B cell (primary cell): ENCODE data around the gene SPTBN2. TPM values are rescaled to one million over a fixed set of nuclear protein-coding genes. Genes with fewer than 3 reads are reported as not detected.

ENCODE experiments used
- ATAC-seq: fragments of 200-7000 bp; cut with Tn5 transposase; one replicate; pipeline ENCODE4 v1.10.0; 2021; ENCODE audit warnings: low read depth, mild to moderate bottlenecking, moderate number of reproducible peaks, moderate library complexity
- CTCF ChIA-PET: fragments of 350-600 bp; sonication (Branson Sonifier 250); formaldehyde crosslinking; loops from one replicate; lab custom pipeline; 2021; ENCODE audit warnings: antibody characterized with exemption, inconsistent platforms; lab: Charles Lee
- POLR2A ChIA-PET: fragments of 350-600 bp; sonication (Branson Sonifier 250); formaldehyde crosslinking; loops from one replicate; lab custom pipeline; 2021; ENCODE audit warnings: antibody characterized with exemption; lab: Charles Lee
- DNase-seq: peaks from one replicate; pipeline ENCODE4 v3.0.0; 2013
- H2AFZ ChIP-seq: 2 replicates; pipeline ENCODE4 v1.6.1; 2012; ENCODE audit warnings: mild to moderate bottlenecking, low read depth, low read length; ENCODE audit not compliant: insufficient read depth, poor library complexity, severe bottlenecking
- H3K27ac ChIP-seq, 2 donors: 1 replicate in 1 of 2; 2 replicates in 1 of 2; pipeline ENCODE4 v1.5.1; 2012 to 2013; ENCODE audit warnings: low read length in 2 of 2, mild to moderate bottlenecking in 2 of 2, moderate library complexity in 1 of 2
- H3K27me3 ChIP-seq, 4 experiments: fragments of 200-600 bp in 1 of 4; sonication (generic) in 1 of 4; replicated peaks in 1 of 4; 1 replicate in 2 of 4; 2 replicates in 2 of 4; pipeline versions ENCODE4 v1.6.1 to v1.7.0; 2013 to 2016; ENCODE audit warnings: low read length in 3 of 4, mild to moderate bottlenecking in 2 of 4, mixed read lengths in 1 of 4, moderate library complexity in 1 of 4; ENCODE audit not compliant: insufficient read depth in 4 of 4, control insufficient read depth in 3 of 4; ENCODE audit errors: control extremely low read depth in 1 of 4
- H3K36me3 ChIP-seq, 2 experiments: replicated peaks in 1 of 2; 1 replicate in 1 of 2; 2 replicates in 1 of 2; pipeline versions ENCODE4 v1.6.1 to v1.7.1; 2013; ENCODE audit warnings: low read length in 1 of 2; ENCODE audit not compliant: insufficient read depth in 2 of 2, control insufficient read depth in 1 of 2; ENCODE audit errors: control extremely low read depth in 1 of 2, extremely low read depth in 1 of 2
- H3K4me1 ChIP-seq, 2 donors: fragments of 200-600 bp in 1 of 2; sonication (generic) in 1 of 2; 1 replicate in 1 of 2; 2 replicates in 1 of 2; pipeline versions ENCODE4 v1.5.1 to v1.6.1; 2013 to 2017; ENCODE audit warnings: low read length in 2 of 2; ENCODE audit not compliant: control insufficient read depth in 2 of 2, insufficient read depth in 2 of 2
- H3K4me2 ChIP-seq: replicated peaks from 2 replicates; pipeline ENCODE3; 2012; ENCODE audit warnings: mild to moderate bottlenecking, low read depth, low read length; ENCODE audit not compliant: poor library complexity, severe bottlenecking
- H3K4me3 ChIP-seq, 5 experiments: fragments of 200-600 bp in 1 of 5; sonication (generic) in 1 of 5; 1 replicate in 3 of 5; 2 replicates in 2 of 5; pipeline versions ENCODE4 v1.5.1 to v1.7.0; 2011 to 2016; ENCODE audit warnings: low read length in 4 of 5, mild to moderate bottlenecking in 4 of 5, low read depth in 2 of 5, control low read depth in 1 of 5, moderate library complexity in 1 of 5; ENCODE audit not compliant: insufficient read depth in 1 of 5; ENCODE audit errors: control extremely low read depth in 1 of 5, extremely low read depth in 1 of 5
- H3K79me2 ChIP-seq: fragments of 200-600 bp; sonication (generic); one replicate; pipeline ENCODE4 v1.6.0; 2016; ENCODE audit warnings: low read length; ENCODE audit not compliant: control insufficient read depth, insufficient read depth
- H3K9ac ChIP-seq: fragments of 200-600 bp; sonication (generic); 2 replicates; pipeline ENCODE4 v1.6.1; 2017; ENCODE audit warnings: mild to moderate bottlenecking, low read length, moderate library complexity
- H3K9me3 ChIP-seq, 3 donors: one replicate each; pipeline versions ENCODE4 v1.6.1 to v1.7.1; 2013; ENCODE audit warnings: low read length in 2 of 3; ENCODE audit not compliant: control insufficient read depth in 2 of 3, insufficient read depth in 1 of 3; ENCODE audit errors: control extremely low read depth in 1 of 3
- H4K20me1 ChIP-seq: 2 replicates; pipeline ENCODE4 v1.6.0; 2012; ENCODE audit warnings: mild to moderate bottlenecking, low read length; ENCODE audit not compliant: insufficient read depth, control insufficient read depth, poor library complexity, severe bottlenecking
- H3K27ac Mint-ChIP-seq: one replicate; pipeline ENCODE4 v1.8.0; 2021; ENCODE audit warnings: mixed read lengths
- H3K27me3 Mint-ChIP-seq: one replicate; pipeline ENCODE4 v1.8.0; 2021; ENCODE audit warnings: mixed read lengths
- H3K4me1 Mint-ChIP-seq: one replicate; pipeline ENCODE4 v1.8.0; 2021; ENCODE audit warnings: mixed read lengths
- H3K4me3 Mint-ChIP-seq: one replicate; pipeline ENCODE4 v1.8.0; 2021; ENCODE audit warnings: mixed read lengths
- H3K9me3 Mint-ChIP-seq: one replicate; pipeline ENCODE4 v1.8.0; 2022; ENCODE audit warnings: mixed read lengths; ENCODE audit not compliant: insufficient read depth
- EZH2 ChIP-seq: IDR thresholded peaks from 2 replicates; pipeline ENCODE4 v1.6.1; 2012; ENCODE audit warnings: borderline replicate concordance, low read depth, mild to moderate bottlenecking, moderate library complexity, low read length; ENCODE audit not compliant: insufficient read depth, poor library complexity, severe bottlenecking
- WGBS: methylation state at CpG from one replicate; pipeline ENCODE4 v1.1.5; 2013; ENCODE audit warnings: missing lambda C conversion rate; ENCODE audit not compliant: insufficient coverage; 5-methylcytosine and 5-hydroxymethylcytosine counted together
- intact Hi-C: fragments of 100-400 bp; cut with micrococcal nuclease; formaldehyde crosslinking; loops from one replicate; pipeline ENCODE4 v1.10.0; 2022
- polyA plus RNA-seq: library from polyadenylated mRNA; depleted of rRNA; stranded (reverse); fragments of >200 nt; gene quantifications from 2 replicates; pipeline ENCODE4 v1.2.3, GENCODE V29; 2012
- total RNA-seq, 2 donors: library from RNA; stranded (reverse); fragments of 120-200 nt in 1 of 2; gene quantifications; 1 replicate in 1 of 2; 2 replicates in 1 of 2; pipeline versions ENCODE4 v1.2.3 to v1.2.4, GENCODE V29; 2013 to 2022
- TF ChIP-seq, protein P1 (sequence below): fragments of 200-600 bp; IDR thresholded peaks from one replicate; pipeline ENCODE4 v1.8.0; 2022; ENCODE audit warnings: antibody characterized with exemption, mild to moderate bottlenecking

SPTBN2 gene
- total and polyA plus RNA-seq, 2 donors (not counting 1 experiment from before 2014, with no cell fraction given): 0.67 to 1.2 TPM

- WGBS: 83% methylated on average over 5 of the region's 7 CpGs
- H3K27me3 Mint-ChIP-seq: no peaks in the 10 kb centered on the region
- H3K4me2 ChIP-seq: no peak overlapping the region
- no peak overlapping the region for H3K4me3 ChIP-seq
- no peak overlapping the region for H3K4me3 Mint-ChIP-seq
- peaks cover 1% of the 10 kb centered on the region for H4K20me1 ChIP-seq
- peaks cover 11 to 17% of the 10 kb centered on the region in 2 donors for H3K4me1 ChIP-seq
- peaks cover 14% of the 10 kb centered on the region for H3K79me2 ChIP-seq
- intact Hi-C loops: no loop called here
- no peaks in the 10 kb centered on the region for H3K27me3 ChIP-seq
- ATAC-seq (no peak), DNase-seq (no peak)
- H3K4me1 Mint-ChIP-seq: peaks cover 17% of the 10 kb centered on the region
- CTCF ChIA-PET: interaction anchor here (1.0 to 8.0 kb wide), 7 partner anchors 21 to 273 kb away, joined by 3 to 301 read pairs (median 9); partner anchors contain the start of genes ACTN3, CCDC87, CCS and ZDHHC24
- H3K27ac Mint-ChIP-seq: no peak overlapping the region
- no peak overlapping the region for H3K9ac ChIP-seq
- H3K36me3 ChIP-seq: no peaks in the 10 kb centered on the region
- no peaks in the 10 kb centered on the region for H3K9me3 ChIP-seq
- POLR2A ChIA-PET: no interaction called here
- TF ChIP-seq, protein P1, sequence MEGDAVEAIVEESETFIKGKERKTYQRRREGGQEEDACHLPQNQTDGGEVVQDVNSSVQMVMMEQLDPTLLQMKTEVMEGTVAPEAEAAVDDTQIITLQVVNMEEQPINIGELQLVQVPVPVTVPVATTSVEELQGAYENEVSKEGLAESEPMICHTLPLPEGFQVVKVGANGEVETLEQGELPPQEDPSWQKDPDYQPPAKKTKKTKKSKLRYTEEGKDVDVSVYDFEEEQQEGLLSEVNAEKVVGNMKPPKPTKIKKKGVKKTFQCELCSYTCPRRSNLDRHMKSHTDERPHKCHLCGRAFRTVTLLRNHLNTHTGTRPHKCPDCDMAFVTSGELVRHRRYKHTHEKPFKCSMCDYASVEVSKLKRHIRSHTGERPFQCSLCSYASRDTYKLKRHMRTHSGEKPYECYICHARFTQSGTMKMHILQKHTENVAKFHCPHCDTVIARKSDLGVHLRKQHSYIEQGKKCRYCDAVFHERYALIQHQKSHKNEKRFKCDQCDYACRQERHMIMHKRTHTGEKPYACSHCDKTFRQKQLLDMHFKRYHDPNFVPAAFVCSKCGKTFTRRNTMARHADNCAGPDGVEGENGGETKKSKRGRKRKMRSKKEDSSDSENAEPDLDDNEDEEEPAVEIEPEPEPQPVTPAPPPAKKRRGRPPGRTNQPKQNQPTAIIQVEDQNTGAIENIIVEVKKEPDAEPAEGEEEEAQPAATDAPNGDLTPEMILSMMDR: no peak
- no peak for TF ChIP-seq EZH2
- H3K27ac ChIP-seq: no peak overlapping the region
- H2AFZ ChIP-seq: no peak overlapping the region
- no peaks in the 10 kb centered on the region for H3K9me3 Mint-ChIP-seq
Observed at GRCh38 chr11:66680966-66681645, 47.9 kb downstream of the SPTBN2 start.
